AG04450 (cell line): ENCODE data around the gene NTM. TPM values are rescaled to one million over a fixed set of nuclear protein-coding genes. Genes with fewer than 3 reads are reported as not detected.

Experiments used
- CTCF ChIA-PET: fragments of 300-600, 350-600 bp; formaldehyde crosslinking; extraction: SDS; loops from one replicate; lab custom pipeline; 2022; ENCODE audit warnings: antibody characterized with exemption, inconsistent platforms; lab: Charles Lee
- POLR2A ChIA-PET: fragments of 350-600 bp; formaldehyde crosslinking; extraction: SDS; loops from one replicate; lab custom pipeline; 2021; ENCODE audit warnings: antibody characterized with exemption, inconsistent platforms; lab: Yijun Ruan, JAX
- DNase-seq: peaks from one replicate; pipeline ENCODE4 v3.0.0-alpha.2; 2011; ENCODE audit warnings: low read depth, low spot score
- H3K27ac ChIP-seq: one replicate; pipeline ENCODE4 v1.5.1; 2012; ENCODE audit warnings: low read depth, low read length, control low read depth
- H3K27me3 ChIP-seq: one replicate; pipeline ENCODE4 v1.6.0; 2012; ENCODE audit warnings: low read length; ENCODE audit not compliant: control insufficient read depth, insufficient read depth
- H3K4me3 ChIP-seq: 2 replicates; pipeline ENCODE4 v1.5.1; 2011; ENCODE audit warnings: mild to moderate bottlenecking, low read depth, low read length, control low read depth
- H3K9me3 ChIP-seq: 2 replicates; pipeline ENCODE4 v1.5.1; 2012; ENCODE audit warnings: low read length; ENCODE audit not compliant: control insufficient read depth, insufficient read depth
- polyA plus RNA-seq: library from polyadenylated mRNA; depleted of rRNA; stranded (reverse); fragments of >200 nt; gene quantifications from 2 replicates; pipeline ENCODE4 v1.2.3, GENCODE V29; 2011
- TF ChIP-seq, protein P1 (sequence below): IDR thresholded peaks from 2 replicates; pipeline ENCODE4 v1.5.1; 2011; ENCODE audit warnings: low read depth, low read length, control low read depth, inconsistent platforms

NTM gene
- polyA plus RNA-seq, 1 experiment: 26.9 TPM

DNA sequence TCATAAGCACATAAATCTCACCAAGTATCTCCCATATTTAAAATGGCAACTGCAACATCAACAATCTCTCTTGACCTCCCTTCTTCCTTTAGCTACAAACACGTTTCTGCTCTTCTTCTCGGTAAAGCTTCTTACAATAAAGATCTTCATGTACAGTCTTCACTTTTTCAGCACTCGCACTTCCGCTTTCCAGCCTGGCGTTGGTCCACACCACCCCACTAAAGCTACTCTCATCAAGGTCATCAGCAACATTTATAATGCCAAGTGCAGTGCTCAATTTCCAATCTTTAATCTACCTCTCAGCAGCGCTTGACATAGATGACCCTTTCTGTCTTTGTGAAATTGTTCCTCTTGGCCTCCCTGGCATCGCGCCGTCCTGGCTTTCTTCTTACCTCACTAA, 33.6 kb downstream of the NTM start:
- TF ChIP-seq, protein P1, sequence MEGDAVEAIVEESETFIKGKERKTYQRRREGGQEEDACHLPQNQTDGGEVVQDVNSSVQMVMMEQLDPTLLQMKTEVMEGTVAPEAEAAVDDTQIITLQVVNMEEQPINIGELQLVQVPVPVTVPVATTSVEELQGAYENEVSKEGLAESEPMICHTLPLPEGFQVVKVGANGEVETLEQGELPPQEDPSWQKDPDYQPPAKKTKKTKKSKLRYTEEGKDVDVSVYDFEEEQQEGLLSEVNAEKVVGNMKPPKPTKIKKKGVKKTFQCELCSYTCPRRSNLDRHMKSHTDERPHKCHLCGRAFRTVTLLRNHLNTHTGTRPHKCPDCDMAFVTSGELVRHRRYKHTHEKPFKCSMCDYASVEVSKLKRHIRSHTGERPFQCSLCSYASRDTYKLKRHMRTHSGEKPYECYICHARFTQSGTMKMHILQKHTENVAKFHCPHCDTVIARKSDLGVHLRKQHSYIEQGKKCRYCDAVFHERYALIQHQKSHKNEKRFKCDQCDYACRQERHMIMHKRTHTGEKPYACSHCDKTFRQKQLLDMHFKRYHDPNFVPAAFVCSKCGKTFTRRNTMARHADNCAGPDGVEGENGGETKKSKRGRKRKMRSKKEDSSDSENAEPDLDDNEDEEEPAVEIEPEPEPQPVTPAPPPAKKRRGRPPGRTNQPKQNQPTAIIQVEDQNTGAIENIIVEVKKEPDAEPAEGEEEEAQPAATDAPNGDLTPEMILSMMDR: no peak
- Histone ChIP-seq H3K27me3 (no peaks in the 10 kb centered on the region), H3K27ac (no peak overlapping the region), H3K9me3 (no peaks in the 10 kb centered on the region), H3K4me3 (no peak overlapping the region)
- no peak for DNase-seq
- ChIA-PET CTCF (interaction anchor here (1.1 kb wide), 1 partner anchor 339 kb away, joined by 3 read pairs; no protein-coding TSS in a partner anchor), POLR2A (no interaction called here)

DNA sequence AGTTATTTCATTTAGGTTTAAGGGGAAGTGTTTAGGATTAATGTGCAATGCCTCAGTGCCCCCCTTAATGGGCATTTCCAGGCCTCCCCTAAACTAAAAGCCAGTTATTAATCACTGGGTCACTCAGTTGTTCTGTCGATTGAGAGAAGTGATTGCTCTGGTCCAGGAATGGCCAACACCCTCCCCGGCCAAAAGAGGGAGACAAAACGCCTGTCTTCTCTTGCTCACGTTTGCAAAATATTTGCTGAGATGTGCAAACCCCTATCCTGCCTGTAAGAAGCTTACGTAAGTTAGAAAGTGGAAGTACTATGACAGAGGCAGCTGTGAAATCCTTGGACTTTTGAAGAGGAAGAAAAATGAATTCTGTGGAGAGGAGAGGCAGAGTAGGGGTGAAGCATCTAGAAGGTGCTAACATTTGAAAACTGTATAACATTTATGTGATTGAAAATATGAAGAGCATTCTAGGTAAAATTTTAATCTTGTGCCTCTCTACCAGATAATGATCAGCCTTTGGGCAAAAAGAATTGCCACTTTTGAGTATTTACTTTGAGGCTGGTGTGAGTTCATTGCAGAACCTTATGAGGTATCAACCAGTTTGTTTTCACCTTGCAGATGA, 37.7 kb downstream of the NTM start:
- no peak for DNase-seq
- CTCF ChIA-PET: interaction anchor here (1.0 to 1.5 kb wide), 2 partner anchors 266 to 343 kb away, joined by 3 to 5 read pairs; no protein-coding TSS in a partner anchor
- Histone ChIP-seq H3K27ac (no peak overlapping the region), H3K9me3 (no peaks in the 10 kb centered on the region), H3K27me3 (no peaks in the 10 kb centered on the region), H3K4me3 (no peak overlapping the region)
- TF ChIP-seq, protein P1: peak; percentile 47
- POLR2A ChIA-PET: no interaction called here

DNA sequence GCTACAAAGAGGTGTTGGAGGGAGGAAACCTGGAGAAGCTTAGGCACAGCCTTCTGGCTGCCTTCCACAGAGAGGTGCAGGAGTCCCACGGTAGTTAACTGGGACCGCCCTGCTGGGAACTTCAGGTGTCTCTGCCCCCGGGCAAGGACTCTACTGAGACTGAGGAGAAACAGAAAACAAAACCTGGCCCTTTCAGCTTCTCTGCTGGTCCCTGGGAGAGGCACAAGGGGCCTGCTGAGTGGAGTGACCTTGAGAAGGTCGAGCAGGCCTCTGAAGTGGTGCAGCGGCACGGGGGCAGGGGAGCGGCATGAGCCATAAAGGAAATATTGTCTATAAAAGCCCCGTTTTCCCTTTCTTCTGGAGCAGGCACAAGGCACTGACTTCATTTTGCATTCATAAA, 38.9 kb downstream of the NTM start:
- POLR2A ChIA-PET: no interaction called here
- Histone ChIP-seq H3K27ac (no peak overlapping the region), H3K27me3 (no peaks in the 10 kb centered on the region), H3K9me3 (no peaks in the 10 kb centered on the region), H3K4me3 (no peak overlapping the region)
- CTCF ChIA-PET: no interaction called here
- no peak for DNase-seq
- TF ChIP-seq, protein P1: no peak

DNA sequence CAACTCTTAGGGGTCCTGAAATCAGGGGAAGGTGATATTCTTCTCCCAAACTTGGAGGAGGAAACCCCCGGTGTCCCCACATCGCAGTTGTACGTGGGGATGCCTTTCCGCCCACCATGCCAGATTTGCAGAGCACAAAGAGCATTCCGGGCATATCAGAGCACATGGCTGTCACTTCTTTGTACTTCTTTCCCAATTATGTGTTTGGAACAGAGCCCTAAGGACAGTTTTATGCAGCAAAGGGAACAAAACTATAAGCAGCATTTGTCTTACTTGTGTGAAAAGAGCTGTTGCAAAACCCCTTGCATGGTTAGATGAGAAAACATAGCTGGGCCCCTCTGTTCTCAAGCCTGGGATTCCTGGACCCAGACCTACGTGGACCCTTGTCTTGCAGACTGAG, 41.2 kb downstream of the NTM start:
- ChIA-PET CTCF (no interaction called here), POLR2A (no interaction called here)
- Histone ChIP-seq H3K4me3 (no peak overlapping the region), H3K27ac (no peak overlapping the region), H3K9me3 (no peaks in the 10 kb centered on the region), H3K27me3 (no peaks in the 10 kb centered on the region)
- no peak for DNase-seq
- TF ChIP-seq, protein P1: no peak

DNA sequence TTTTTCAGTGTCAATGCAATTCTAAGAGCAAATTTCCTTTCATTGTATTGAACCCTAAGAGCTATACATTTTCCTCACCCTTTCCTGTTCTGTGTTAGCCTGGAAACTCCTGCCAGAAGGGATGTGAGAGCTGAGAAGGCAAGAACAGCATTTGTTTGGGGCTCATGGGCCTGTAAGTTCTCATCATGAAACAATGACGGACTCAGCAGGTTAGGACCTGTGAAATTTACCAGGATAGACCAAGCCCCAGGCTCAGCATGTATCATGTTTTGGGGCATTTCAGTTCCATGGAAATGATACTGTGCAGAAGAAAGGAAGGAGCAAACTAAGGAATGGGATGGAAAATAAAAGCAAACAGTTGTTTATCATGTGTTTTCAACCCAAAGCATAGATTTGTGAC, 41.6 kb downstream of the NTM start:
- ChIA-PET POLR2A (no interaction called here), CTCF (no interaction called here)
- H3K9me3 ChIP-seq: no peaks in the 10 kb centered on the region
- H3K27ac ChIP-seq: no peak overlapping the region
- H3K27me3 ChIP-seq: no peaks in the 10 kb centered on the region
- TF ChIP-seq, protein P1: no peak
- H3K4me3 ChIP-seq: no peak overlapping the region
- DNase-seq: no peak
